Osteocyte (in vitro differentiated cells): ENCODE data around the gene HTR2C. TPM values are rescaled to one million over a fixed set of nuclear protein-coding genes. Genes with fewer than 3 reads are reported as not detected.

Experiments
- DNase-seq: peaks from one replicate; pipeline ENCODE4 v3.0.0; 2021; ENCODE audit warnings: mixed read lengths; ENCODE audit not compliant: unreplicated experiment; ENCODE audit errors: extremely low spot score
- H3K27ac Mint-ChIP-seq: one replicate; pipeline ENCODE4 v1.8.0; 2021; ENCODE audit warnings: mild to moderate bottlenecking, mixed read lengths; ENCODE audit not compliant: unreplicated experiment
- H3K27me3 Mint-ChIP-seq: one replicate; pipeline ENCODE4 v1.8.0; 2021; ENCODE audit warnings: mixed read lengths; ENCODE audit not compliant: unreplicated experiment
- H3K36me3 Mint-ChIP-seq: one replicate; pipeline ENCODE4 v1.8.0; 2021; ENCODE audit warnings: mixed read lengths; ENCODE audit not compliant: unreplicated experiment
- H3K4me1 Mint-ChIP-seq: one replicate; pipeline ENCODE4 v1.8.0; 2021; ENCODE audit warnings: mixed read lengths; ENCODE audit not compliant: unreplicated experiment
- H3K4me3 Mint-ChIP-seq: one replicate; pipeline ENCODE4 v1.8.0; 2021; ENCODE audit warnings: mild to moderate bottlenecking, moderate library complexity, mixed read lengths; ENCODE audit not compliant: unreplicated experiment
- H3K9me3 Mint-ChIP-seq: one replicate; pipeline ENCODE4 v1.8.0; 2021; ENCODE audit warnings: mixed read lengths; ENCODE audit not compliant: unreplicated experiment
- CTCF ChIP-seq: fragments of 200-600 bp; sonication (generic); IDR thresholded peaks from 2 replicates; pipeline ENCODE4 v1.5.0; 2021; ENCODE audit warnings: antibody characterized with exemption, mild to moderate bottlenecking, moderate library complexity
- total RNA-seq: library from RNA; stranded (reverse); gene quantifications from 2 replicates; pipeline ENCODE4 v1.2.1, GENCODE V29; 2021

Gene HTR2C
- total RNA-seq, 1 donor from 2014 or later: not detected

- Mint-ChIP-seq H3K4me1 (no peaks in the 10 kb centered on the region), H3K36me3 (no peaks in the 10 kb centered on the region), H3K4me3 (no peak overlapping the region), H3K27me3 (no peaks in the 10 kb centered on the region), H3K27ac (no peak overlapping the region), H3K9me3 (peaks cover 15% of the 10 kb centered on the region)
- no peak for DNase-seq
- TF ChIP-seq CTCF: no peak
Measured at GRCh38 chrX:114787061-114787460, 203.2 kb downstream of the HTR2C start.

GRCh38 chrX:114797494-114797893, 213.6 kb downstream of the HTR2C start:
- no peak overlapping the region for H3K4me3 Mint-ChIP-seq

GRCh38 chrX:114798907-114799306, 215.0 kb downstream of the HTR2C start:
- Mint-ChIP-seq H3K4me1 (no peaks in the 10 kb centered on the region), H3K9me3 (peaks cover under 1% of the 10 kb centered on the region), H3K4me3 (no peak overlapping the region), H3K36me3 (no peaks in the 10 kb centered on the region), H3K27me3 (no peaks in the 10 kb centered on the region), H3K27ac (no peak overlapping the region)
- DNase-seq: no peak
- TF ChIP-seq CTCF: no peak

More at GRCh38 chrX:114797494-114797893, 213.6 kb downstream of the HTR2C start:
- no peaks in the 10 kb centered on the region for H3K36me3 Mint-ChIP-seq
- H3K27me3 Mint-ChIP-seq: no peaks in the 10 kb centered on the region
- TF ChIP-seq CTCF: no peak
- no peak overlapping the region for H3K27ac Mint-ChIP-seq
- no peak for DNase-seq
- H3K4me1 Mint-ChIP-seq: no peaks in the 10 kb centered on the region
- peaks cover 5% of the 10 kb centered on the region for H3K9me3 Mint-ChIP-seq

- H3K27ac Mint-ChIP-seq: no peak overlapping the region
- no peaks in the 10 kb centered on the region for H3K27me3 Mint-ChIP-seq
- no peak overlapping the region for H3K4me3 Mint-ChIP-seq
- no peaks in the 10 kb centered on the region for H3K36me3 Mint-ChIP-seq
- no peak for TF ChIP-seq CTCF
- no peaks in the 10 kb centered on the region for H3K4me1 Mint-ChIP-seq
- H3K9me3 Mint-ChIP-seq: no peaks in the 10 kb centered on the region
- no peak for DNase-seq
Measured at GRCh38 chrX:114800719-114801118, 216.8 kb downstream of the HTR2C start.

GRCh38 chrX:114819509-114819908, 235.6 kb downstream of the HTR2C start:
- no peak for TF ChIP-seq CTCF
- no peak overlapping the region for H3K4me3 Mint-ChIP-seq
- H3K27ac Mint-ChIP-seq: no peak overlapping the region
- peaks cover 2% of the 10 kb centered on the region for H3K27me3 Mint-ChIP-seq
- H3K4me1 Mint-ChIP-seq: no peaks in the 10 kb centered on the region
- H3K9me3 Mint-ChIP-seq: no peaks in the 10 kb centered on the region
- no peak for DNase-seq
- no peaks in the 10 kb centered on the region for H3K36me3 Mint-ChIP-seq
